Endometrial microvascular endothelial cells (primary cell): Measurements from ENCODE around the gene AGBL1. TPM values are rescaled to one million over a fixed set of nuclear protein-coding genes. Genes with fewer than 3 reads are reported as not detected.

Source experiments
- in situ Hi-C: cut with HindIII; loops from 2 replicates; pipeline ENCODE4 v1.10.0; 2017; ENCODE audit warnings: low sequenced_read_pairs, low pct_unique_long_range_greater_than_20kb; ENCODE audit errors: inconsistent ontology term
- total RNA-seq: library from RNA; depleted of rRNA; stranded (reverse); fragments of >200 nt; gene quantifications from one replicate; pipeline ENCODE4 v1.2.3, GENCODE V29; 2015; ENCODE audit errors: inconsistent ontology term

Gene AGBL1
- total RNA-seq, 1 donor from 2014 or later, result not detected

DNA sequence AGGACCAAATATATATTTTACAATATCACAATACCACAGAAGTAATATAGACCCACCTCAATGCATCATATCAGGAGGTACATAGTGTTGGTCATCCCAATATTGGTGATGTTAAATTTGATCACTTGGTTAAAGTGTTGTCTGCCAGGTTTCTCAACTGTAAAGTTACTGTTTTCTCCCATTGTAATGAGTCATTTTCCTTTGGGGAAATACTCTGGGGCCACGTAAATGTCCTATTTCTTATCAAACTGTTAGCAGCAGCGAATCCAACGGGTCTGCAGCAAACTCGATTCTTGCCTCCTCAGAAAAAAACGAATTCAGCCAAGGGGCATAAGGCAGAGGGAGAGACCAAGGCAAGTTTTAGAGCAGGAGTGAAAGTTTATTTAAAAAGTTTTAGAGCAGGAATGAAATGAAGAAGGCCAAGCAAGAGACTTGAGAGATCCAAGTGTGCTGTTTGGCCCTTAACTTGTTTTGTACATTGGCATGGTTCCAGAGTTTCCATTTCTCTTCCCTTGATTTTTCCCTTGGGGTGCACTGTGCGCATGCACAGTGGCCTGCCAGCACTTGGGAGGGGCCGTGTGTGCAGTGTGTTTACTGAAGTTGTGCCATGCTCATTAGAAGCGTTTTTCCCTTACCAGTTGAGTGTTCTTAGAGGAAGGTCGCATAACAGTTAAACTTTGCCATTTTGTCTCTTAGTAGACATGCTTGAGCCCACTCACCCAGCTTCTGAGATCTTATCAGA, 512.5 kb downstream of the AGBL1 start:
- in situ Hi-C loops, result no loop called here

DNA sequence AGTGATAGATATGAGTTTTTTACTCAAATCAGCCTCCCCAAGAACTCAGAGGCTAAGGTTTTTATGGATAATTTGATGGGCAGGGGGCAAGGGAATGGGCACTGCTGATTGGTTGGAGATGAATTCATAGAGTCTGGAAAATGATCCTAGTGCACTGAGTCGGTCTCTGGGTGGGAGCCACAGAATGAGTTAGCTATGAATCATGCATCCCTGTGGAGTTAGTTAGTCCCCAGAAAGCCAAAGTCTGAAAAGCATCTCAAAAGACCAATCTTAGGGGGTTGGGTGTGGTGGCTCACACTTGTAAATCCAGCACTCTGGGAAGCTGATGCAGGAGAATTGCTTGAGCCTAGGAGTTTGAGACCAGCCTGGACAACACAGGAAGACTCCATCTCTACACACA, 516.1 kb downstream of the AGBL1 start:
- in situ Hi-C loops, result no loop called here

- in situ Hi-C loops, result no loop called here
These were observed 523.8 kb downstream of the AGBL1 start for GRCh38 chr15:86603466-86603865.

DNA sequence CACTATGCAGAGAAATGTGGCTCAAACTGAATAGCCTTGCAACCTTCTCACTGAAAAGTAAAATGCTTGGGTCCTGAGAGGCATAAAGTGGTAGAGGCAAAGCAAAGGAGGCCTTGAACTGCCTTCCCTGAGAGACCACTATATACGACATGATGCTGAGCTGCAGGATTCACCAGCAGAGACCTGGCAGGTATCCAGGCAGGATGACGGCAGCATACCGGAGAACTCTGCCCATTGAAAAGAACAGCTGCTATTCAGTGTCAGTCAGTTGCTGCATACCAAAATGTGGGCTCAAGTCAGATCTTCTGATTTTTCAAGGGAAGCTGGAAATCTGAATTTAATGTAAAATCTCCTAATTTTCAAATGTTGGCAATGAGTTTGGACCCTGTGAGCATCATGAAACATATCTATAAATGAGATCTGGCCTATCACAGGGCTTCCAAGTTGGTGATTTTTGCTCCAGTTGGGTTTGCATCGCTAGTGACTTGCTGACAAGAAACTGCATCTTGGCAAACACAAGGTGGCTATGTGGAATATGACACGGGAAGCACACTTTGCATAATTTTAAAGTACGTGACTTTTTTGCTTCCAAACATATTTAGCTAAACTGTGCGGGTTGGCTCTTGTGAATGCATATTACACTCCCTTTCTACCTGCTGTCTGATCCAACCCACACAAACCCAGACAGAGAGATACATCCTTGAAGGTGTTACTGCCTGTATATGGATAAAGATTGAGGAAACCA, 529.0 kb downstream of the AGBL1 start:
- in situ Hi-C loops, result no loop called here

- in situ Hi-C loops, result no loop called here
These were observed 529.6 kb downstream of the AGBL1 start for GRCh38 chr15:86609275-86609674.

DNA sequence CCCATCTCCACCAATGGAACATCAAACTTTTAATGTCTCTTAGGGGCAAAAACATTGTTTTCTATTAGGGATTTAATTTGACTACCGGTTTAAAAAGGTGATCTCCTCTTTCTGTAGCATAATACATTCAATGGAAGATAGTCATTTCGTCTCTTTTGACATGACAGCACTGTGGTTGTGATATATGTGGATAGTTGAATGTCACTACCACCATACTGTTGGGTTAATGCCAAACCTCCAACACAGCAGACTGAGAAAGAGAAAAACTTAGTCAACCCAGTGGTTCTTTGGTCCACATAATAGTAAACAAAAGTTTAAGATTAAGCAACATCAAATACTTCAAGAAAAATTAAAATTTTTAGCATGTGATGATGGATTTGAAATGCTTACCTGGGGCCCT, 530.4 kb downstream of the AGBL1 start:
- in situ Hi-C loops, result no loop called here

- in situ Hi-C loops, result no loop called here
These were observed 531.9 kb downstream of the AGBL1 start for GRCh38 chr15:86611417-86612040.

DNA sequence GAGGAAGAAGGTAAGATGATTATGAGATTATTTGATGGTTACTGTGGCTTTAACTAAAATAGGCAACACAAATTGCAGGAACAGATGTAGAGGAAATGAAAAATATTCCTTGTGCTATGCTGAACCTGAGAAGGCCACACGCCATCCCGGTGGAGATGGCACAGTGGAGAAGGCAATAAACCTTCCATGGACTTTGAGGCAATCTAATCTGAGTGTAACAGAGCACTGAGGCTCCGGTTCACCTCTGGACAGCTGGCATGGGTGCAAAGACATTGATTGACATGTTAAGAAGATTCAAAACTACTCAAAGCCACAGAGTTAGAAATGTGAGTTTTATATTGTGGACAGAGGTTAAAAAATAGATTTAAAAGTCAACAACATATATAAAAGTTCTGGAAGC, 535.7 kb downstream of the AGBL1 start:
- in situ Hi-C loops, result no loop called here

- in situ Hi-C loops, result no loop called here
These were observed 536.1 kb downstream of the AGBL1 start for GRCh38 chr15:86615816-86616215.

DNA sequence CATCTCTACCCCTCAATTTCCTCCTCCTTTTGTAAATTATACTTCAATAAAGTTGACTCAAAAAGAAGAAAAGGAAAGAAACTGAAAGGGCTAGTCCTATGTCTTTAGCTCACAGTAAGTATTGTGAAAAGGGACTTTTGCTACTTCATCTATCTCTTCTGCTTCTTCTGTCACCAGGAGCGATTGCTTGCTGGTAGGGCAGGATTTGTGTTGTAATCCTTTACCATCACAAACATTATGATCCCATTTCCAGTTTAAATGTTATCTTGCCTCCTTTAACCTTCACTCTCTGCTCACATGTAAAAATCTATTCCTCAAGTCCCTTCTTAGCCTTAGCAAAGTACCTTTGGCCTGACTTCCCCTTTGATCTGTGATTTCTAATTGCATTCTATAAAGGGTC, 537.1 kb downstream of the AGBL1 start:
- in situ Hi-C loops, result no loop called here

DNA sequence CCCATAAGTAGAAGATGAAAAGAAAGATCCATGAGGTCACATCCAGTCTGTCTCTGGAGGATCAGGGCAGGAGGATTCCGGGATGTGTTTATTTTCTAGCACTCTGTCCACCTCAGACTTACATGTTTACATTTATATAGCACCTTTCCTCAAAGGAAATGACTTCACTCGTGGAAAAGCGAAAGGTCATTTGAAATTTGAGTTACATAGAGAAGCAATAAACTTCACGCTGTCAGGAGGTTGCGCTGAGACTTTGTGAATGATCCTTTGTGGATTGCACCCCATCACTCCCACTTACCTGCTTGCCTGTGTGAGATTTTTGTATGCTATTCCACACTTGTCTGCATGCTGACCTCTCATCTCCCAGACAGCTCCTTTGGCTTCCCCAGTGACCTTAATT, 540.5 kb downstream of the AGBL1 start:
- in situ Hi-C loops, result no loop called here

GRCh38 chr15:86620641-86621349, 541.1 kb downstream of the AGBL1 start:
- in situ Hi-C loops, result no loop called here

DNA sequence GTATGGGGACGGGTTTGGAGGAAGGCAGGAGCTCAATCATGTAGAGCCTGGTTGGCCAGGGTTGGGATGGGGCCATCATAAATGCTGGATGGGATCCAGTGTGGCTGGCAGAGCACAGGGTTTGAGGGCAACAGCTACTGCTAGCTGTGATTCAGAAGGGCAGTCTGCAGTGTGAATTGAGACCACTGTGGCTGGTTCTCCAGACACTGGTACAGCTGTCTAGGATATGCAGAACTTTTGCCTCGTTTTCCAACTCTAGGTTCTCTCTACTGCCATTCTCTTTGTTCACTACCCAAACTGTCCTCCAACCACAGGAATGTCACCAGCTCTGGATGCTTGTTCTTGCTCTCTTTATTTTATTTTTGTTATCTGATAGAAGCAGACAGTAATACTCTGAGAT, 543.6 kb downstream of the AGBL1 start:
- in situ Hi-C loops, result no loop called here

- in situ Hi-C loops, result no loop called here
These were observed 544.8 kb downstream of the AGBL1 start for GRCh38 chr15:86624261-86625036.

DNA sequence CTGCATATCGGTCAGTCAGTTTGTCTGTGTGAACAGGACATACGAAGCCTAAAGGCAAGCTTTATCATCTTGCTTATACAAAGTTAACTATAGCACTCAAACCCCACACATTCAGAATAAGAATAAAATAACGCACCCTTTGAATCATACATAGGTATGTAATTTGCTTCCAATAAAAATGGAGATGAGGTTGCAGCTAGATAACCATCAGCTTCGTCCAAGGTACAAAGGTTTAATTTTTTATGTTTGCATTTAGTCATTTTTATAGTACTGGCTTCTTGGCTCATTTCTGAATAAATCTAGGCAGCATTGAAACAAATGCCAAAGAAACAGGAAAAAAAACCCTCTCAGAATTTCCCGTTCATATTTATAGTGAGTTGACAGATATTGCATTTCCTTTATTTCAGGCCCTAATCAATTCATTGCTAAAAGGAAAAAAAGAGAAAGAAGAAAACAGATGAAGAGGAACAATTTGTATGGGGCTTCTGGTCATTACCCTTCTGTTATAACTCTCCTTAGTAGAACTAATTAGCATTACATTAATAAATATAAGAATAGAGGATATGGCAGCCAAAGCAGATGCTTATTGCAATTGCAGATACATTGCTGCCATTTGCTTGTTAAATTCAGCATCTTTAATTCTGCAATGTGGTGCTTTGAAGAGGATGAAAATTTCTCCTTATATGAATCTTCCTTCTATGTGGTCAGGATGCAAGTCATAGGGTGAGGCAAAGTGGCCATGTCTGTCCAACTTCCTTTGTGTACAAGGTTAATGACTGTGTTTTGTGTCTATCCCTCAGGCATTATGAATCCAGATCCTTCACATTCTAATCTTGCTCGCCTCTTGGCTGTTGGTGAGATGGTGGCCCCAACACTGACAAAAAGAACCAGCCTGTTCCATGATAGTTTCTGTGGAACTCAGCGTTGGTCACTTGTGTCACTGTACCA, 550.0 kb downstream of the AGBL1 start:
- in situ Hi-C loops, result no loop called here

DNA sequence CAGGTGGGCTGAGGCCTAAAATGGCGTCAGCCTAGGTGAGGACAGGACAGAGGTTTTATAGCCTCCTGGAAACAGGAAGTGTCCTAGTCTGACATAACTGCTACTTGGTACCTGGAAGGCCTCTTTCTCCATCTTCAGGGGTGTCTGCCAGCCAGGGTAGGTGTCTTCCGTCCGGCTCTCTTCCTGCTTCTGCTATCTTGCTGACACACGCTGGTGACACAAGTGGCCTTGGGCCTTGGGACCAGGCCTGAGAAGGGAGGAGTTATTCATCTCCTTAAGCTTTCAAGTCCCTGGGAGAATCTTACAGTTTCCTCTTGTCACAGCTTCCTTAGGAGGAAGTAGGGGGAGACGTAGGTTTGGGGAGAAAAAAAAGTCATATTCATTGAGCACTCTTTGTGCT, 551.3 kb downstream of the AGBL1 start:
- in situ Hi-C loops, result no loop called here

DNA sequence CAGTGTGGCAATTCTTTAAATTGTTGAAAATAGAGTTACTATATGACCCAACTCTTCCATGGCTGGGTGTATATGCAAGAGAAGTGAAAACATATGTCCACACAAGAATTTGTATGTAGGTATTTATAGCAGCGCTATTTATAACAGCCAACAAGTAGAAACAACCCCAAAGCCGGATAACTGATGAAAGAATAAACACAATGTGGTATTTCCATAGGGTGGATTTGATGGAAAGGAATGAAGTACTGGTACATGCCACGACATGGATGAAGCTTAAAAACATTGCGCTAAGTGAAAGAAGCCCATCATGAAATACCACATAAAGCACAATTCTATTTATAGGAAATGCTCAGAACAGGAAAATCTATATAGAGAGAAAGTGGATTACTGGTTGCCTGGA, 554.5 kb downstream of the AGBL1 start:
- in situ Hi-C loops, result no loop called here
